Amygdala (tissue), 56 donors: Measurements from ENCODE around the gene MAP7.
A peak's percentile ranks its signal among the peaks of the same experiment; 100 is the strongest.
"Not testable (repeated sequence)": the region's sequence is repeated elsewhere in the genome, so short reads cannot be mapped to it uniquely, and the experiment has no call there.

Source experiments
- DNase-seq, 56 donors: peaks; one replicate each; lab custom pipeline; 2025; lab: John Stamatoyannopoulos, UW

Gene MAP7

DNA sequence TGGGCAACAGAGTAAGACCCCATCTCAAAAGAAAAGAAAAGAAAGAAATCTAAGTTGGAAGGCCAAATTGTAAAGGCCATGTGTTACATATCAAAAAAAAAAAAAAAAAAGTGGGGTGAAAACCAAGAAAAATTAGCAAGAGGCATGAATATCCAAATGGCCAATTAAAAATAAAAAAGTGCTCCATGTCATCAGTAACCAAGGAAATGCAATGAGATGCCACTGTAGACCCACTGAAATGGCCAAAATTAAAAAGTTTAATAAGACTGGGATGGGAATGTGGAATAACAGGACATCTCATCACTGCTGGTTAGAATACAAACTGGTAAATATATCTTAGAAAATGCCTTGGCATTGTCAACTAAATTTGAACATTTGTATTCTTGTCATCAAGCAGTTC is 230.5 kb downstream of the MAP7 start:
- no peak for DNase-seq

GRCh38 chr6:136318676-136319075 is 231.5 kb downstream of the MAP7 start:
- no peak for DNase-seq

GRCh38 chr6:136317971-136318370 is 232.3 kb downstream of the MAP7 start:
- DNase-seq, result peak in 12 of 56 donors; percentile 4 to 41 (median 20)

DNA sequence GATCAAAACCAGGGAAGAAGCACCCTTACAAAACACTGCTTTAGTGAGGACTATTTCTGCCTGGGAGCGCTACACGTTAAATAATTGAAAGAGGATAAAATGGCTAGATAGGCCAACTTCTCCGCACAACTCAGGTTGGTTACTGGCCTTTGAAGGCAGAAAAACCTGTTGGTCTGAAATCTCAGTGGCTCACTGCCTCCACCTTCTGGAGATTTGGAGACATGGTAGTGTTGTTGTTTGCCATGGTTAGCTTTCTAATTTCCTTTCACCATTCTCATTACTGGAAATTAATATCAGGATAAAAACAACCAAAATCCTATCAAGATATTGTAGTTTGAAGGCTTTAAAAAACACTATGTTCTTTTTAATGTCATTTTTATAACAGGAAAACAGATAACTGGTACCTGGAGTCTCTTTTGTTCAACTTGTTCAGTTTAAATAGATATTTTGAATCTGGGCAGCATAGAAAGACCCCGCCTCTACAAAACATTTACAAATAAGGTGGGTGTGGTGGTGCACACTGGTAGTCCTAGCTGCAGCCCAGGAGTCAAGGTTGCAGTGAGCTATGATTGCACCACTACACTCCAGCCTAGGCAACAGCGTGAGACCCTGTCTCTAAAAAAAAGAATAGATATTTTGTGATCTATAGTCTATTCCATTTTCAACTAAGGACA is 233.1 kb downstream of the MAP7 start:
- DNase-seq, result peak in 30 of 56 donors; percentile 2 to 75 (median 36)

DNA sequence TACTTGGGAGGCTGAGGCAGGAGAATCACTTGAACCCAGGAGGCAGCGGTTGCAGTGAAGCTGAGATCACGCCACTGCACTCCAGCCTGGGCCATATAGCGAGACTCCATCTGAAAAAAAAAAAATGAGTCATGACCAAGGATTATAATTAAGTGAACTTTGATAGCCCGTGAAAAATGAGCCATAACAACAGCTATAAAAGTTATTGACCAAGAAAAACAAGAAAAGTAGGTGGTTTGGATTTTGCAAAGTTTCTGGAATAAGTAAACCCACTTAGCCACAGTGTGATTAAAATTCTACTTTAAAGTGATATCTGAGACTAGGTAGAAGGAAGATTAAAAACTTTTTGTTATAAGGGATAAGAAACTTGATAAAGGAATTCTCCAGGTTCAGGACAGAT is 234.6 kb downstream of the MAP7 start:
- no peak for DNase-seq

- no peak for DNase-seq
These were observed 237.2 kb downstream of the MAP7 start for GRCh38 chr6:136312975-136313374.

DNA sequence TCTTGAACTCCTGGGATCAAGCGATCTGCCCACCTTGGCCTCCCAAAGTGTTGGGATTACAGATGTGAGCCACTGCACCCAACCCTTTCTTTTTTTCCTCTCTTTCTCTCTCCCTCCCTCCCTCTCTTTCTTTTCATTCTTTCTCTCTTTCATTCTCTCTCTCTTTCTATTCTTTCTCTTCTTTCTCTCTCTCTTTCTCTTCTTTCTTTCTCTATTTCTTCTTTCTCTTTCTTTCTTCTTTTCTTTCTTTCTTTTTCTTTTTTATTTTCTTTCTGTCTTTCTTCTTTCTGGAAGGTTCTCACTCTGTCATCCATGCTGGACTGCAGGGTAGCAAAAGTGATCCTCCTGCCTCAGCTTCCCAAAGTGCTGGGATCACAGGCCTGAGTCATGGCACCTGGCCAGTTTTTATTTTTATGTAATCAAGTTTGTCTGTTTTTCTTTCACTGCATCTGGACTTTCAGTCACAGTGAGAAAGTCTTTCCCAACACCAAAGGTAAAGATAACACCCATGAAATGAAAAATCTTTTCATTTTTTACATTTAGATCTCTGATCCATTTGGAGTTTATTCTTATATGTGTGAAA is 240.4 kb downstream of the MAP7 start:
- DNase-seq, result no peak

DNA sequence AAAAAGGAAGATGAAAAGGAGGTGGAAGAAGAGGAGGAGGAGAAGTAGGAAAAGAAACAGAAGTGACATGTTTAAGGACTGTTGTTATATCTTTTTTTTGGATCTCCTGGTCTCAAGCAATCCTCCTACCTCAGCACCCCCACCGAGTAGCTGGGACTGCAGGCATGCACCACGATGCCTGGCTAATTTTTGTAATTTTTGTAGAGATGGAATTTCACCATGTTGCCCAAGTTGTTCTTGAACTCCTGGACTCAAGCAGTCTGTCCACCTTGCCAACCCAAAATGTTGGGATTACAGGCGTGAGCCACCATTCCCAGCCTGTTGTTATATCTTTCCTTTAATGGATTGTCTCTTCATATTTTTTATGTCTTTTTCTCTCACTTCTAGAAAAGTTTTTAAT is 241.1 kb downstream of the MAP7 start:
- no peak for DNase-seq

GRCh38 chr6:136308469-136308868 is 241.8 kb downstream of the MAP7 start:
- not testable (repeated sequence) for DNase-seq

DNA sequence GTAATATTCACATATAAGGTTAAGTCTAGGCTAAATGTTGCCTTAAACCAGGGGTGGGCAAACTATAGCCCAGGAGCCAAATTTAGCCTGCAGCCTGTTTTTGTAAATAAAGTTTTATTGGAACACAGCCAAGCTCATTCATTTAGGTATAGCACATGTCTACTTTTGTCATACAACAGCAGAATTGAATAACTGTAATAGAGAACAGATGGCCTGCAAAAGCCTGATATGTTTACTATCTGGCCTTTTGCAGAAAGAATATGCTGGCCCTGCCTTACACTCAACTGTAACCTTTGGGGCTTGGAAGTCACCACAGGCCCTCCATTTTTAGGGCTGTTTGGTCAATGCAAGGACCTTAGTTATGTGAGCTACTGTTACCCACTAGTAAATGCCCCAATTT is 242.9 kb downstream of the MAP7 start:
- no peak for DNase-seq

- DNase-seq, result peak in 37 of 56 donors; percentile 2 to 86 (median 44)
These were observed 243.8 kb downstream of the MAP7 start for GRCh38 chr6:136306466-136306865.

DNA sequence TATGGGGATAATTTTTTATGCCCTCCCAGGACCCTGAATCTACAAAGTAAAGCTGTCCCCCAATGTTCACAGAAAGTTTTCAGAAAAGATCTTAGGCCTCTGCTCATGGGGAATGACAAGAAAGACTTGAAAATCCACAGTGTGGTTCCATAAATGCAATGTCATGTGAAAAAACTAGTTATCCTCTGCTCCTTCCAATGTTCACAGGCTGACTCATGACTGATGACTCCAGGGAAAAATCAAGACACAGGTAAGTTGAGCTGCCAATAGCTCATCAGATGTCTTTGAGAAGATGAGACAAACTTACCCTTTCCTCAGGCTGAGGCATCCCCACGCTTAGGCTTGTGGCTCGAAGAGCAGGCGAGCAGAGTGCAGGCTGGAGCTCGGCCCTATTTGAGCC is 245.8 kb downstream of the MAP7 start:
- no peak for DNase-seq

GRCh38 chr6:136303516-136303915 is 246.7 kb downstream of the MAP7 start:
- peak in 1 of 56 donors; percentile 11 for DNase-seq

DNA sequence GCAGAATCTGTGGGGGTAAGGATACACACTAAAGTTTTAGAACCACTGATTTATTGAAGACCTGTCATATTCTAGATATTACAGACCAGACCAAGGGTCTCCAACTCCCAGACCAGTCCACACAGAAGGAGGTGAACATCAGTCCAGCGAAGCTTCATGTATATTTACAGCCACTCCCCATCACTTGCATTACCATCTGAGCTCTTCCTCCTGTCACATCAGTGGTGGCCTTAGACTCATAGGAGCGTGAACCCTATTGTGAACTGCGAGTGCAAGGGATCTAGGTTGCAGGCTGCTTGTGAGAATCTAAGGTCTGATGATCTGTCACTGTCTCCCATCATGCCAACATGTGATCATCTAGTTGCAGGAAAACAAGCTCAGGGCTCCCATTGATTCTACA is 255.6 kb downstream of the MAP7 start:
- DNase-seq, result no peak
